Activated CD8-positive, alpha-beta memory T cell treated with anti-CD3 and anti-CD28 coated beads for 24 hours (primary cell): Measurements from ENCODE around the gene WBP2.
"Not testable (repeated sequence)": the region's sequence is repeated elsewhere in the genome, so short reads cannot be mapped to it uniquely, and the experiment has no call there.

Experiments used
- DNase-seq: peaks from one replicate; pipeline ENCODE4 v3.0.0-alpha.2; 2020

WBP2 gene

GRCh38 chr17:75812096-75813013, 42.8 kb downstream of the WBP2 start:
- no peak for DNase-seq

GRCh38 chr17:75811174-75811573, 44.0 kb downstream of the WBP2 start:
- DNase-seq, result no peak

DNA sequence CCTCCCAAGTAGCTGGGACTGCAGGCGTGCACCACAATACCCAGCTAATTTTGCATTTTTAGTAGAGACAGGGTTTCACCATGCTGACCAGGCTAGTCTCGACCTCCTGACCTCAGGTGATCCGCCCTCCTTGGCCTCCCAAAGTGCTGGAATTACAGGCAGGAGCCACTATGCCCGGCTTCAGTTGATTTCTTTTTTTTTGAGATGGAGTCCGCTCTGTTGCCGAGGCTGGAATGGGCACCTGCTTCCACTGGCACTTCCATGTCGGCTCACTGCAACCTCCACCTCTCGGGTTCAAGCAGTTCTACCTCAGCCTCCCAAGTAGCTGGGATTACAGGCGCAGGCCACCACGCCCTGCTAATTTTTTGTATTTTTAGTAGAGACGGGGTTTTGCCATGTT, 44.4 kb downstream of the WBP2 start:
- DNase-seq, result not testable (repeated sequence)

GRCh38 chr17:75810216-75810615, 44.9 kb downstream of the WBP2 start:
- DNase-seq, result no peak

GRCh38 chr17:75809631-75810111, 45.5 kb downstream of the WBP2 start:
- no peak for DNase-seq

GRCh38 chr17:75808905-75809621, 46.1 kb downstream of the WBP2 start:
- DNase-seq, result no peak

GRCh38 chr17:75808549-75808904, 46.6 kb downstream of the WBP2 start:
- DNase-seq, result no peak

GRCh38 chr17:75807861-75808260, 47.3 kb downstream of the WBP2 start:
- no peak for DNase-seq

DNA sequence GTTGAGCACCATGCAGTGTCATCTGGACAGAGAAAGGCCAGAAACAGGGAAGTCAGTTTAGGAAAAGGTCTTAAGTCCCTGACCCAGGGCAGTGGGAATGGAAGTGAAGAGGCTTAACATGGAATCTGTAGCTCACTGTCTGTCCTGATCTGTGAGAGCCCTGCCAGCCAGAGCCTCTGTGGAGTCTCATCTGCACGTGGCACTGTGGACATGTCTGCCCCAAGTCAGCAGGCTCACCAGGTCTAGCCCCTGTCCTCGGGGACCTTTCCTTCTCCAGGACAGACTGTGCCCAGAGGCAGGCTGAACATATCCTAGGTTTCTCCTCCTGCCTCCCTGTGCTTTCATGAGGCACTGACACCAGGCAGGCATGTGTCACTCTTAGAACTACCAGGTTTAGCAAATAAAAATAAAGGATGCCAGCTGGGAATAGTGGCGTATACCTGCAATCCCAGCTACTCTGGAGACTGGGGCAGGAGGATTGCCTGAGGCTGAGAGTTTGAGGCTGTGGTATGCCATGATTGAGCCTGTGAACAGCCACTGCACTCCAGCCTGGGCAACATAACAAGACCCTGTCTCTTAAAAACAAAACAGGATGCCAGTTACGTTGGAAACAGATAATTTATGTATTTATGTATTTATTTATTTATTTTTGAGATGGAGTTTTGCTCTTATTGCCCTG, 48.2 kb downstream of the WBP2 start:
- no peak for DNase-seq

DNA sequence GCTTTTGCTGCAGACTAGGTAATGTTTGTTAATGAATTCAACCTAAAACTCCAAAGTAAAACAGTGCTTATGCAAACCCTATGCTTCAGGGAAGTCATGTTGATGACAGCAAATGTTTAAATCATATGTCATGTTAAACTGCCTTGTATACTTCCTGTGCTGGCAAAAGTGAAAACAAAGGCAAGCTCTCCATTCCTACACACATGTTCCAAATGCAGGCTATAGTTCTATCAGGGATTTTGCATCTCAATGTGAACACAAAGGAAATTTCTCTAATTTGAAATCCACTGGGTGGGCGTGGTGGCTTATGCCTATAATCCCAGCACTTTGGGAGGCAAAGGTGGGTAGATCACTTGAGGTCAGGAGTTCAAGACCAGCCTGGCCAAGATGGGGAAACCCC, 51.3 kb downstream of the WBP2 start:
- DNase-seq, result no peak

DNA sequence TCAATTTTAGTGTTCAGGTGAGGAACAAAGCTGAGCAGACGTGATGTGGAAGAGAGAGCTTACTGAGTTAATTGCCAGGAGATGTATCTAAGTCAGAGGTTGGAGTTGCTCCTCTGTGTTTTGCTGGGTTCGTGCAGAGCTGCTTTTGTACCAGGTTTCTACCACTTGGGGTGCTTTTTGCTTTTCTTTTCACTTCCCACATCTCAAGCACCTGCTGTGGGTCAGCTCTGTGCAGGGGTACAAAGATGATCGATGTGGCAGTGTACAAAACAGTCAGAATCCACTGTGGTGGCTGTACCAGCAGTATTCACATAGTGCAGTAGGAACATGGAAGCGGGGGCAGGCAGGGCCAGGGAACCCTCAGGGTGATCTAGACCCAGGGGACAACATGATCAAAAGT, 55.7 kb downstream of the WBP2 start:
- no peak for DNase-seq

- no peak for DNase-seq
These were observed 59.1 kb downstream of the WBP2 start for GRCh38 chr17:75795820-75796607.
